HepG2 (cell line): ENCODE measurements around the gene ABCC9. TPM values are rescaled to one million over a fixed set of nuclear protein-coding genes. Genes with fewer than 3 reads are reported as not detected.

Experiments
- ATAC-seq: fragments of 200-7000 bp; cut with Tn5 transposase; 3 replicates; pipeline ENCODE4 v1.9.1; 2020; ENCODE audit warnings: mild to moderate bottlenecking, moderate library complexity
- BruUV-seq: library from RNA; stranded (reverse); fragments of 400-500 nt; replicated peaks from 2 replicates; lab custom pipeline; 2021; lab: Mats Ljungman, UMichigan
- CTCF ChIA-PET: fragments of 300-600 bp; formaldehyde crosslinking; extraction: SDS; loops from one replicate; lab custom pipeline; 2021; ENCODE audit warnings: low total read pairs, inconsistent platforms, low intra/inter-chr PET ratio; lab: Yijun Ruan, JAX
- POLR2A ChIA-PET: fragments of 350-600 bp; sonication (Branson Sonifier 250); formaldehyde crosslinking; loops from one replicate; lab custom pipeline; 2020; ENCODE audit warnings: antibody characterized with exemption, inconsistent platforms; lab: Yijun Ruan, JAX
- DNase-seq: peaks from one replicate; pipeline ENCODE4 v3.0.0-alpha.2; 2015; ENCODE audit warnings: low spot score
- FAIRE-seq: peaks from 3 replicates; lab custom pipeline; 2011; peaks lifted over from hg19 to GRCh38; lab: Jason Lieb, UNC
- H2AFZ ChIP-seq: one replicate; pipeline ENCODE4 v1.6.1; 2011; ENCODE audit warnings: low read length, inconsistent platforms
- H3K27ac ChIP-seq: fragments of 300-600 bp; 3 replicates; pipeline ENCODE4 v1.8.0; 2011; ENCODE audit warnings: mixed run types, mild to moderate bottlenecking, mixed read lengths, low read length, inconsistent platforms; ENCODE audit not compliant: insufficient read depth; ENCODE audit errors: extremely low read length
- H3K27me3 ChIP-seq, 2 experiments: fragments of 200-600 bp in 1 of 2; 2 replicates in 1 of 2; 3 replicates in 1 of 2; pipeline versions ENCODE4 v1.6.0 to v1.8.0; 2011; ENCODE audit warnings: low read length in 2 of 2, mild to moderate bottlenecking in 2 of 2, moderate library complexity in 2 of 2, inconsistent platforms in 1 of 2; ENCODE audit not compliant: insufficient read depth in 2 of 2, control insufficient read depth in 1 of 2
- H3K36me3 ChIP-seq, 2 experiments: fragments of 200-600 bp in 1 of 2; replicated peaks in 1 of 2; 2 replicates in 1 of 2; 3 replicates in 1 of 2; pipeline versions ENCODE4 v1.5.1 to v1.8.0; 2011; ENCODE audit warnings: low read length in 2 of 2, inconsistent platforms in 1 of 2; ENCODE audit not compliant: insufficient read depth in 2 of 2, control insufficient read depth in 1 of 2
- H3K4me1 ChIP-seq: 2 replicates; pipeline ENCODE4 v1.5.1; 2012; ENCODE audit warnings: low read length, inconsistent platforms; ENCODE audit not compliant: insufficient read depth
- H3K4me2 ChIP-seq: 2 replicates; pipeline ENCODE4 v1.6.0; 2011; ENCODE audit warnings: low read depth, low read length, inconsistent platforms
- H3K4me3 ChIP-seq, 3 experiments: fragments of 200-600 bp in 1 of 3; sonication (generic), shearing (Covaris generic) in 1 of 3; replicated peaks in 1 of 3; 2 replicates each; pipeline ENCODE4 v1.5.1; 2011 to 2016; ENCODE audit warnings: low read length in 3 of 3, inconsistent platforms in 2 of 3, low read depth in 2 of 3, mild to moderate bottlenecking in 2 of 3, control low read depth in 1 of 3, mixed read lengths in 1 of 3; ENCODE audit not compliant: insufficient read depth in 1 of 3
- H3K79me2 ChIP-seq: one replicate; pipeline ENCODE4 v1.6.1; 2011; ENCODE audit warnings: low read length, inconsistent platforms; ENCODE audit not compliant: insufficient read depth
- H3K9ac ChIP-seq: 2 replicates; pipeline ENCODE4 v1.6.0; 2011; ENCODE audit warnings: mild to moderate bottlenecking, low read depth, low read length, inconsistent platforms; ENCODE audit not compliant: insufficient read depth
- H3K9me3 ChIP-seq: 2 replicates; pipeline ENCODE4 v1.5.1; 2012; ENCODE audit warnings: mild to moderate bottlenecking, low read length
- H4K20me1 ChIP-seq: 2 replicates; pipeline ENCODE4 v1.6.0; 2011; ENCODE audit warnings: inconsistent platforms, mild to moderate bottlenecking, low read length, moderate library complexity; ENCODE audit not compliant: insufficient read depth
- CREBL2 ChIP-seq: sonication (generic); formaldehyde crosslinking; IDR thresholded peaks from 2 replicates; pipeline ENCODE4 v1.8.1; 2023; ENCODE audit warnings: missing genetic modification reagents, mild to moderate bottlenecking, borderline replicate concordance
- CSRNP2 ChIP-seq: sonication (generic); formaldehyde crosslinking; conservative IDR thresholded peaks from 2 replicates; pipeline ENCODE4 v1.8.0; 2022; ENCODE audit warnings: low read depth, missing genetic modification reagents
- ETV6 ChIP-seq: sonication (generic); formaldehyde crosslinking; conservative IDR thresholded peaks from 2 replicates; pipeline ENCODE4 v1.4.0; 2020; ENCODE audit warnings: missing genetic modification reagents
- FOXA3 ChIP-seq: IDR thresholded peaks from 2 replicates; pipeline ENCODE4 v1.6.1; 2016; ENCODE audit warnings: missing genetic modification reagents, missing compliant biosample characterization
- HNRNPLL ChIP-seq: fragments of 200-400 bp; formaldehyde crosslinking; IDR thresholded peaks from 2 replicates; pipeline ENCODE4 v1.6.1; 2017; ENCODE audit warnings: mild to moderate bottlenecking, low read depth, low read length; ENCODE audit not compliant: poor library complexity, severe bottlenecking
- IRF2 ChIP-seq: IDR thresholded peaks from 2 replicates; pipeline ENCODE4 v1.6.1; 2018; ENCODE audit warnings: missing genetic modification reagents, missing compliant biosample characterization
- RFX1 ChIP-seq: fragments of 450-650 bp; IDR thresholded peaks from 2 replicates; pipeline ENCODE4 v1.6.1; 2017
- SRY ChIP-seq: sonication (generic); formaldehyde crosslinking; IDR thresholded peaks from 2 replicates; pipeline ENCODE4 v1.8.0; 2022; ENCODE audit warnings: mild to moderate bottlenecking, missing genetic modification reagents
- STAT6 ChIP-seq: sonication (generic); formaldehyde crosslinking; IDR thresholded peaks from 2 replicates; pipeline ENCODE4 v1.4.0; 2020; ENCODE audit warnings: missing genetic modification reagents, mild to moderate bottlenecking, borderline replicate concordance
- TCF7 ChIP-seq: sonication (generic); IDR thresholded peaks from 2 replicates; pipeline ENCODE4 v1.6.1; 2016; ENCODE audit warnings: antibody characterized with exemption, low read depth
- ZKSCAN5 ChIP-seq: sonication (generic); formaldehyde crosslinking; IDR thresholded peaks from 2 replicates; pipeline ENCODE4 v1.5.1; 2020; ENCODE audit warnings: mild to moderate bottlenecking, missing genetic modification reagents
- ZMAT3 ChIP-seq: sonication (generic); formaldehyde crosslinking; conservative IDR thresholded peaks from 2 replicates; pipeline ENCODE4 v1.7.0; 2021; ENCODE audit warnings: missing genetic modification reagents
- ZNF564 ChIP-seq: sonication (generic); formaldehyde crosslinking; IDR thresholded peaks from 2 replicates; pipeline ENCODE4 v1.8.1; 2023; ENCODE audit warnings: mild to moderate bottlenecking, missing genetic modification reagents
- ZNF597 ChIP-seq: sonication (generic); formaldehyde crosslinking; IDR thresholded peaks from 2 replicates; pipeline ENCODE4 v1.5.0; 2020; ENCODE audit warnings: missing genetic modification reagents
- WGBS: methylation state at CpG from one replicate; pipeline ENCODE4 v1.1.6; 2017; ENCODE audit warnings: low lambda C conversion rate; 5-methylcytosine and 5-hydroxymethylcytosine counted together
- in situ Hi-C: cut with HindIII; loops from 2 replicates; pipeline ENCODE4 v1.10.0; 2017; ENCODE audit warnings: low pct_unique_long_range_greater_than_20kb; ENCODE audit not compliant: extremely low pct_ligation_motif_present
- intact Hi-C: fragments of 100-400 bp; cut with micrococcal nuclease; formaldehyde crosslinking; loops from one replicate; pipeline ENCODE4 v1.10.0; 2022; ENCODE audit not compliant: unreplicated experiment
- polyA plus RNA-seq, 8 experiments: library from polyadenylated mRNA; depleted of rRNA in 3 of 8; stranded (reverse) in 7 of 8; unstranded in 1 of 8; fragments of >200 nt; fragmentation: Illumina TruSeq in 4 of 8; extraction: Trizol in 4 of 8; gene quantifications; 2 replicates each; pipeline versions ENCODE4 v1.2.1 to v1.2.3, GENCODE V29; 2011 to 2016; ENCODE audit warnings: low read depth in 4 of 8, missing spikeins in 1 of 8, mixed read lengths in 1 of 8; ENCODE audit not compliant: insufficient read depth in 1 of 8
- total RNA-seq, 5 experiments: library from RNA; depleted of rRNA; stranded (reverse); fragments of >200 nt; fragmentation: Illumina TruSeq; extraction: Trizol; gene quantifications; 2 replicates each; pipeline ENCODE4 v1.2.3, GENCODE V29; 2016; ENCODE audit warnings: low read depth in 1 of 5

Gene ABCC9
- total and polyA plus RNA-seq, 2 of the 13 experiments (the other 11 are each of a cell fraction or from before 2014, with no cell fraction given): not detected

GRCh38 chr12:21801522-21802288, 139.5 kb downstream of the ABCC9 start (continued):
- TF ChIP-seq ETV6 (CRISPR knock-in tag): no peak
- no peak for TF ChIP-seq IRF2 (CRISPR knock-in tag)
- no peak for TF ChIP-seq STAT6
- no peak for TF ChIP-seq CREBL2 (CRISPR knock-in tag)
- no peak for TF ChIP-seq TCF7

GRCh38 chr12:21800011-21800410, 141.2 kb downstream of the ABCC9 start:
- POLR2A ChIA-PET: no interaction called here
- FAIRE-seq (no peak), ATAC-seq (no peak), DNase-seq (no peak)
- Histone ChIP-seq H3K9ac (no peak overlapping the region), H3K27ac (no peak overlapping the region), H4K20me1 (no peaks in the 10 kb centered on the region), H3K36me3 (no peaks in the 10 kb centered on the region), H3K9me3 (peaks cover 6% of the 10 kb centered on the region; the same call in 1 of the 2 replicates), H2AFZ (no peak overlapping the region), H3K27me3 (no peaks in the 10 kb centered on the region), H3K4me1 (no peaks in the 10 kb centered on the region), H3K4me2 (no peak overlapping the region), H3K79me2 (no peaks in the 10 kb centered on the region), H3K4me3 (no peak overlapping the region)
- BruUV-seq: no TSS peak
- in situ Hi-C loops (no loop called here), intact Hi-C loops (no loop called here)
- WGBS: 0% methylated on average over 1 of the region's 1 CpG
- CTCF ChIA-PET: no interaction called here
- no peak for TF ChIP-seq SRY (CRISPR knock-in tag)
- TF ChIP-seq HNRNPLL: no peak
- no peak for TF ChIP-seq CSRNP2
- TF ChIP-seq ZNF597 (CRISPR knock-in tag): no peak
- no peak for TF ChIP-seq ZMAT3 (CRISPR knock-in tag)
- no peak for TF ChIP-seq ZKSCAN5
- TF ChIP-seq RFX1: no peak
- TF ChIP-seq FOXA3 (CRISPR knock-in tag): no peak
- no peak for TF ChIP-seq ZNF564 (CRISPR knock-in tag)
